ENCODE results near the gene PMM1.

The PMM1 gene

GRCh38 chr22:41548830-41549211 is 40.8 kb downstream of the PMM1 start:
- H3K4me3 ChIP-seq (replicated peaks; ENCODE audit: insufficient read depth, low read length), result no peak overlapping the region
- no peaks in the 10 kb centered on the region for H3K27me3 ChIP-seq (ENCODE audit: insufficient read depth, poor library complexity, severe bottlenecking)
- no peak for DNase-seq (ENCODE audit: low read depth in 1 of 2, low spot score in 1 of 2)
- H3K27ac ChIP-seq (replicated peaks), result no peak overlapping the region
- TF ChIP-seq CTCF (IDR thresholded peaks at IDR 0.05; ENCODE audit: insufficient read depth, low read length) (no peak), SPI1 (IDR thresholded peaks at IDR 0.05; ENCODE audit: borderline replicate concordance, low read depth) (no peak), POLR2AphosphoS5 (IDR thresholded peaks at IDR 0.05; ENCODE audit: low read depth) (no peak), REST (IDR thresholded peaks at IDR 0.05; ENCODE audit: insufficient replicate concordance, low read depth) (no peak), GABPA (IDR thresholded peaks at IDR 0.05; ENCODE audit: low read depth) (no peak)

GRCh38 chr22:41544671-41545476 is 44.8 kb downstream of the PMM1 start:
- H3K27ac ChIP-seq (replicated peaks), result peak overlapping the region; percentile 58
- no peak for DNase-seq (ENCODE audit: low read depth in 1 of 2, low spot score in 1 of 2)
- TF ChIP-seq CTCF (IDR thresholded peaks at IDR 0.05; ENCODE audit: insufficient read depth, low read length) (no peak), POLR2AphosphoS5 (IDR thresholded peaks at IDR 0.05; ENCODE audit: low read depth) (no peak), GABPA (IDR thresholded peaks at IDR 0.05; ENCODE audit: low read depth) (no peak), REST (IDR thresholded peaks at IDR 0.05; ENCODE audit: insufficient replicate concordance, low read depth) (no peak)

GRCh38 chr22:41543854-41544670 is 45.6 kb downstream of the PMM1 start, which contains the start of gene POLR3H:
Gene POLR3H (minus strand): TSS chr22:41544470. CDS start chr22:41544101, 369 bp downstream.
- peak; percentile 92 to 99 for DNase-seq (ENCODE audit: low read depth in 1 of 2, low spot score in 1 of 2)
- Histone ChIP-seq H3K4me3 (replicated peaks; ENCODE audit: insufficient read depth, low read length) (peak within 1 kb of the TSS; percentile 76), H3K27me3 (ENCODE audit: insufficient read depth, poor library complexity, severe bottlenecking) (no peaks in the 10 kb centered on the region), H3K27ac (replicated peaks) (peak within 1 kb of the TSS; percentile 93)
- TF ChIP-seq CTCF (IDR thresholded peaks at IDR 0.05; ENCODE audit: insufficient read depth, low read length), result peak; percentile 56
- peak; percentile 83 for TF ChIP-seq POLR2AphosphoS5 (IDR thresholded peaks at IDR 0.05; ENCODE audit: low read depth)
- peak; percentile 36 for TF ChIP-seq REST (IDR thresholded peaks at IDR 0.05; ENCODE audit: insufficient replicate concordance, low read depth)
- TF ChIP-seq SPI1 (IDR thresholded peaks at IDR 0.05; ENCODE audit: borderline replicate concordance, low read depth), result no peak
- no peak for TF ChIP-seq GABPA (IDR thresholded peaks at IDR 0.05; ENCODE audit: low read depth)

More at GRCh38 chr22:41544671-41545476, 44.8 kb downstream of the PMM1 start:
- Histone ChIP-seq H3K27me3 (ENCODE audit: insufficient read depth, poor library complexity, severe bottlenecking) (no peaks in the 10 kb centered on the region), H3K4me3 (replicated peaks; ENCODE audit: insufficient read depth, low read length) (peak overlapping the region; percentile 36)
